ENCODE measurements around the gene CIART. TPM values are rescaled to one million over a fixed set of nuclear protein-coding genes. Genes with fewer than 3 reads are reported as not detected.

Gene CIART
- total RNA-seq, 2 experiments from 2014 or later: 4.0 to 4.5 TPM

- Mint-ChIP-seq H3K27ac (peak overlapping the region; percentile 24), H3K4me1 (ENCODE audit: low read depth) (peaks cover 6% of the 10 kb centered on the region), H3K4me3 (no peak overlapping the region), H3K27me3 (no peaks in the 10 kb centered on the region), H3K9me3 (no peaks in the 10 kb centered on the region), H3K36me3 (ENCODE audit: low read depth) (peaks cover 87% of the 10 kb centered on the region)
- Histone ChIP-seq H3K27me3 (ENCODE audit: control insufficient read depth in 1 of 2, insufficient read depth in 2 of 2, low read length in 2 of 2) (no peaks in the 10 kb centered on the region), H3K36me3 (ENCODE audit: insufficient read depth, low read length) (peaks cover 91% of the 10 kb centered on the region), H3K4me3 (ENCODE audit: low read length) (no peak overlapping the region), H3K27ac (ENCODE audit: low read depth in 1 of 2, low read length in 2 of 2) (no peak overlapping the region), H3K4me1 (ENCODE audit: insufficient read depth, low read length) (no peaks in the 10 kb centered on the region), H3K9me3 (ENCODE audit: control insufficient read depth in 1 of 2, insufficient read depth in 1 of 2, low read length in 2 of 2) (no peaks in the 10 kb centered on the region)
- TF ChIP-seq CTCF (IDR thresholded peaks at IDR 0.05): no peak
- ATAC-seq (ENCODE audit: poor library complexity) (no peak), DNase-seq (no peak)
- intact Hi-C loops (cut with DNase I, micrococcal nuclease): no loop called here
- ChIA-PET POLR2A (no interaction called here), CTCF (interaction anchor here (0.6 kb wide), 1 partner anchor 1283 kb away, joined by 3 read pairs; no protein-coding TSS in a partner anchor)
Observed at GRCh38 chr1:150332651-150333290, 50.4 kb downstream of the CIART start.

Other genes starting within 250 kb of the CIART start
- 10 to 100 TPM in 1 of 2 experiments, 1 to 10 TPM in 1; 9.6 to 10.7 TPM for gene VPS45, start 214.8 kb upstream of the CIART start, total RNA-seq
- 100 to 1,000 TPM in 1 of 2 experiments, 10 to 100 TPM in 1; 97.6 to 110 TPM for gene PLEKHO1, start 132.6 kb upstream of the CIART start, total RNA-seq
- gene ANP32E, start 46.4 kb upstream of the CIART start, total RNA-seq: 10 to 100 TPM; 31.9 to 32.9 TPM
- gene CA14, start 24.8 kb upstream of the CIART start, total RNA-seq: not detected
- gene APH1A, start 13.5 kb upstream of the CIART start, total RNA-seq: 100 to 1,000 TPM; 115 to 122 TPM
- 1 to 10 TPM; 4.1 to 4.4 TPM for gene C1orf54, start 9.8 kb upstream of the CIART start, total RNA-seq
- gene MRPS21, start 11.3 kb downstream of the CIART start, total RNA-seq: 10 to 100 TPM; 48.5 to 52.0 TPM
- gene PRPF3, start 39.0 kb downstream of the CIART start, total RNA-seq: 100 to 1,000 TPM; 136 to 153 TPM
- gene RPRD2, start 81.6 kb downstream of the CIART start, total RNA-seq: 10 to 100 TPM; 27.1 to 27.9 TPM
- 10 to 100 TPM; 22.8 to 25.3 TPM for gene TARS2, start 204.9 kb downstream of the CIART start, total RNA-seq
- gene ECM1, start 225.6 kb downstream of the CIART start, total RNA-seq: under 1 TPM in 1 of 2 experiments, not detected in 1; 0.31 TPM
- gene FALEC, start 233.2 kb downstream of the CIART start, total RNA-seq: not detected

Measured in CD4-positive, alpha-beta T cell (primary cell).